Choroid plexus epithelial cell (primary cell): ENCODE results near the gene HADHB.

ENCODE experiments used
- DNase-seq: peaks from one replicate; pipeline ENCODE4 v3.0.0-alpha.2; 2010; ENCODE audit warnings: low read depth
- H3K4me3 ChIP-seq: 2 replicates; pipeline ENCODE4 v1.5.1; 2011; ENCODE audit warnings: low read depth, mild to moderate bottlenecking, control low read depth, low read length, moderate library complexity
- TF ChIP-seq, protein P1 (sequence below): conservative IDR thresholded peaks from 2 replicates; pipeline ENCODE4 v1.5.1; 2011; ENCODE audit warnings: low read depth, mild to moderate bottlenecking, control low read depth, inconsistent platforms, low read length, moderate library complexity

The HADHB gene

GRCh38 chr2:26243470-26244308 is 1.1 kb upstream of the HADHB start:
- TF ChIP-seq, protein P1, sequence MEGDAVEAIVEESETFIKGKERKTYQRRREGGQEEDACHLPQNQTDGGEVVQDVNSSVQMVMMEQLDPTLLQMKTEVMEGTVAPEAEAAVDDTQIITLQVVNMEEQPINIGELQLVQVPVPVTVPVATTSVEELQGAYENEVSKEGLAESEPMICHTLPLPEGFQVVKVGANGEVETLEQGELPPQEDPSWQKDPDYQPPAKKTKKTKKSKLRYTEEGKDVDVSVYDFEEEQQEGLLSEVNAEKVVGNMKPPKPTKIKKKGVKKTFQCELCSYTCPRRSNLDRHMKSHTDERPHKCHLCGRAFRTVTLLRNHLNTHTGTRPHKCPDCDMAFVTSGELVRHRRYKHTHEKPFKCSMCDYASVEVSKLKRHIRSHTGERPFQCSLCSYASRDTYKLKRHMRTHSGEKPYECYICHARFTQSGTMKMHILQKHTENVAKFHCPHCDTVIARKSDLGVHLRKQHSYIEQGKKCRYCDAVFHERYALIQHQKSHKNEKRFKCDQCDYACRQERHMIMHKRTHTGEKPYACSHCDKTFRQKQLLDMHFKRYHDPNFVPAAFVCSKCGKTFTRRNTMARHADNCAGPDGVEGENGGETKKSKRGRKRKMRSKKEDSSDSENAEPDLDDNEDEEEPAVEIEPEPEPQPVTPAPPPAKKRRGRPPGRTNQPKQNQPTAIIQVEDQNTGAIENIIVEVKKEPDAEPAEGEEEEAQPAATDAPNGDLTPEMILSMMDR, result no peak
- peak overlapping the region; percentile 98 for H3K4me3 ChIP-seq
- peak; percentile 53 for DNase-seq

DNA sequence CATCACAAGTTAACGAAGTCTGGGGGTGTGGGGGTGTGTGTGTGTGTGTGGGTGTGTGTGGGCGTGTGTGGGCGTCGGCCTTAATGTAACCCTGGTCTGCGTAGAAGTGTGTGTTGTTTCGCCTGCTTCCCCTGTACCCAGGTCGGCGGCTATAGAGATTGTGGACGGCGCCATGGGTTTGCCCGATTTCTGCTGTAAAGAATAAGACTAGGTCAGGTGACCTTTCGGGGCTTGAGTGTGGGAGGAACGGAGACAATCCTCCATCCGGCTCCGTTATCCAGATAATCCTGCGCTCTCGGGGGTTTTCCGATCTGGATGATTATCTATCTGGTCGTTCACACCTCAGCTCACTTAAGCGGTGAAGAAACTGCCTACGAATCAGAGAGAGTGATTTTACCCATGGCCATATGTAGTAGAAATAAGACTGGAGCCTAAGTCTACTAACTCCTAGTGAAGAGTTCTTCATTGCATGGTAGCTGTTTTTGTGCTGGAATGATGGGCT is 543 bp downstream of the HADHB start:
- TF ChIP-seq, protein P1, result no peak
- peak; percentile 38 for DNase-seq
- H3K4me3 ChIP-seq, result peak overlapping the region; percentile 98

GRCh38 chr2:26245810-26246209 is 1.1 kb downstream of the HADHB start:
- TF ChIP-seq, protein P1, result no peak
- H3K4me3 ChIP-seq, result peak overlapping the region; percentile 98
- peak; percentile 49 for DNase-seq

DNA sequence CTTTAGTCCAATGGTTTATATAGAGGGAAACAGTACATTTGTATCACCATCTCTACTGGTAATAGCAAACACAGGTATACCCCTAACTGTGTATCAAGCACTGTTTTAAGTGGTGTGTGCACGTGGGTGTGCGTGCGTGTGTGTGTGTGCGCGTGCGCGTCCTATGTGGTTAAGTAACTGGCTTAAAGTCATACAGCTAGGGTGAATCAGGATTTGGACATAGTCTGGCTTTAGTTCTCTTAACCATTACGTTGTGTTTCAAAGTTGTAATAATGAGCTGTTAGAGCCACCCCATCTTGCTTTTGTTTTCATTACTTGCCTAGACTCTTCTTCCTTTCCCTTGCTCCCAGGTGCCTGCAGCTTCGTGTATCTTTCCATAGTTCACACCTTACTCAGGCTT is 2.1 kb downstream of the HADHB start:
- DNase-seq, result no peak
- H3K4me3 ChIP-seq, result no peak overlapping the region

DNA sequence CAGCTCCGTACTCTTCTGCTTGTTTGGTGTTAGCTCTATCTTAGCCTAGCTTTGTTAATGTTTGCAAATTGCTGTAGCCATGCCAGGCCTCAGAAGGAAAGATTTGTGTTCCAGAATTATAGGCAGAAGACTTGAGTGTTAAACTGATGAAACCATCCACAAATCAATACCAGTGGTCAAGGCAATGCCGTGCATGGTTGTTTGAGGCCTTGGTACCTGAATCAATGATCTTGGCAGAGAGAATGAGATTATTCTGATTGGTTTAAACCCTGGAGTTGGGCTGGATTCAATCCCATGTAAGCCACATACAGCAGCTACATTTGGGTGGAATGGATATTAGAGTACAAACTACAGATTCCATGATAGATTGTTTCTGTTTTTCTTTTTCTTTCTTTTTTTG is 4.9 kb downstream of the HADHB start:
- no peak for DNase-seq
- H3K4me3 ChIP-seq, result no peak overlapping the region
- TF ChIP-seq, protein P1, result no peak

More for the DNA sequence above, 2.1 kb downstream of the HADHB start:
- TF ChIP-seq, protein P1, result no peak

GRCh38 chr2:26251893-26252292 is 7.2 kb downstream of the HADHB start:
- DNase-seq, result peak; percentile 45
- no peak overlapping the region for H3K4me3 ChIP-seq
- TF ChIP-seq, protein P1, result no peak
